ENCODE results near the gene FSHR.

GRCh38 chr2:48983551-48983950 is 170.8 kb downstream of the FSHR start:
- no peak for TF ChIP-seq POLR2A (IDR thresholded peaks at IDR 0.05)
- no peak for TF ChIP-seq CTCF (IDR thresholded peaks at IDR 0.05 in 4 of 5, conservative IDR thresholded peaks at IDR 0.05 in 1 of 5)

All from gastrocnemius medialis (tissue), 4 donors.